GM18517 (cell line): ENCODE results near the gene PRSS48.
"Not testable (repeated sequence)": the region's sequence is repeated elsewhere in the genome, so short reads cannot be mapped to it uniquely, and the experiment has no call there.

Source experiments
- ATAC-seq: cut with Tn5 transposase; IDR thresholded peaks from one replicate; pipeline ENCODE4 v1.9.1; 2021; ENCODE audit warnings: mild to moderate bottlenecking, moderate library complexity; ENCODE audit not compliant: unreplicated experiment

The PRSS48 gene

GRCh38 chr4:151315212-151315886 lies 38.4 kb downstream of the PRSS48 start:
- ATAC-seq, result no peak

- ATAC-seq, result no peak
Measured at GRCh38 chr4:151316645-151317044, 39.7 kb downstream of the PRSS48 start.

DNA sequence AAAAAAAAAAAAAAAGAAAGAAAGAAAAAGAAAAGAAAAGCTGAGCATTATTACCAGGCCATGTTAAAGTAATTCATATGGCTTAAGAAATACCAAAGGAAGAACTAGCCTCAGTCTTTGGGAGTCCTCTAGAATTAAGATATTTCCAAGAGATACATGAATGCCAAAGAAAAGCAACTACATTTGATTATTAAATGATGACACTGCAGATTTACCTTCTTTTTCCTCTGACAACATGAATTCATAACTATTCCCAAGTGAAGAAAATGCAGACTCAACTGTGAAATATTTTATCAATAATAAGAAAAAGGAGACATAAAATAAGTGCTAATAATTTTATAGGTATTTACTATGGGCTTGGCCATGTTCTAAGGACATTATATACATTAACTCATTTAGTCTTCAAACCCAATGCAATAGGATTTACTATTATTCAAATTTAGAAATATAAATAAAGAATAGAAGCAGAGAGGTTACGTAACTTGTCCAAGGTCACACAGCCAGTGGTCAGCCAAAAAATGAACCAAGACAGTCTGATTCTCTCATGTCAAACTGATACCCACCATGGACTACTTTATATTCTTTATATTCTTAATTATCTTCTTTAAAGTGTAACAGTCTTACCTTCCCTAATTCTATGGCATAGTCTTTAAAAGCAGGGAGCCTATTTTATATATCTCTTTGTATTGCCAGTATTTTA lies 41.5 kb downstream of the PRSS48 start:
- ATAC-seq, result no peak

DNA sequence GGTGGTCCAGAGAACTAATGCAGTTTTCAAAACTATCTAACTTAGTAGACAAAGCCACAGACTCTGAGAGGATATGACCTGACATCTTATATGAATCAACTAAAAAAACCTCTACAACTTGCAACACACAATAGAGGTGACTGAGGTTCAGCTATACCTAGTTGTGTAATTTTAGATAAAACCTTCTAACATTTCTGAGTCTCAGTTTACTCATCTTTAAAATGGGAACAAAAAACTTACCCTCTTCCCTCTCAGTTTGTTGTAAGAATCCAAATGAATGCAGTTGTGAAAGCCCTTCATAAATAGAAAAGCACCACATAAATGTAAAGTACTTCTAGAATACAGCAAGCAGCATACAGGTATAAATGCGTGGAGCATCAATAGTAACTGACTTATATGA lies 42.5 kb downstream of the PRSS48 start:
- no peak for ATAC-seq

DNA sequence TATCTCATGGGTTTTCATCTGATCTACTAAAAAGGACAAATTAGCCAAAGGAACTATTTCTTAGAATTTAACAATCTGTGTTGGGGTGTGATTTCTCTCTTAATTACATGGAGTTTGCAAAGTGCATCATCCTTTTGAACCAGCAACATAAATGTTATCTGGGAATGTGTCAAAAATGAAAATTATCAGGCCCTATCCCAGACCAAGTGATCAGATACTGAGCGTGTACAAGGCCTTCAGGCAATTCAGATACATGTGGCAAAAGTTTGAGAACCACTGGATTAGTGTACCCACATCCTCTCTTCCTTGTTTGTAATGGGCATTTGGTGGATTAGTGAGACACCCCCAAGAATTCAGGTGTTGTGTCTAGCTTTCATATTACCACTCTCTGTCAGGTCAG lies 44.6 kb downstream of the PRSS48 start:
- no peak for ATAC-seq

GRCh38 chr4:151322161-151322560 lies 45.2 kb downstream of the PRSS48 start:
- ATAC-seq, result not testable (repeated sequence)

DNA sequence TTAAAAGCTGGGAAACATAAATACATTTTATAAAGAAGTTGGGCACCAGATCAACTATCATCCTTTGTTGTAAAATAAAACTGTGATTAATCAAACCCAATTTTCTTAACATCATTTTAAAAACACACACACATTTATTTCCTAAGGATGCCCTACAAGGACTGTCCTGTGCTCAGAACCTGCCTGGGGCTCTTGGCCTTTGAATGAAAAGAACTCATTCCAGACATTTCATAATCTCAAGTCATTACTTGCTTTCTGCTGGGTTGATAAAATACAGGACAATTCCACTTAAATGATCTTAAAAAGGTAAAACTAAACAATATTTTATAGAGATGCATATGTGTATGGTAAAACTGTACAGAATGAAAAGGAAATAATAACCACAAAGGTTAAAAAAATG lies 45.6 kb downstream of the PRSS48 start:
- no peak for ATAC-seq

DNA sequence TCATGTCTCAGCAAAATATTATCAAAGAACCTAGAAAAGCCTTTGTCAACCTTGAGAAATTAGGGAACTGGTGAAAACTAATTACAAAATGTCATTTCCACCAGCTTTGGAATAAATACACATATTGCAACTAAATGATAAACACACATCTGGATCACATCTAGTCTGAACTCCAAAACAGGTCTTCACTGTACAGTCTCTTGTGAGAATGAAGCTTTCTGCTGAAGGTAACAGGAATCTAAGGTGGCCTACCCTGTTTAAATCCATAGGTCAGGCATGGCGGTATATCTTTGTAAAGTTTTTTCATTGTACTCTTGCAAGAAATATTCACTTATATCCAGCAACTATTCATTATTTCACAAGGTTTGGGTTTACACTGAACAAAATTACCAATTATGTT lies 46.7 kb downstream of the PRSS48 start:
- no peak for ATAC-seq

GRCh38 chr4:151324124-151324751 lies 47.3 kb downstream of the PRSS48 start:
- no peak for ATAC-seq

GRCh38 chr4:151324752-151325110 lies 47.8 kb downstream of the PRSS48 start:
- no peak for ATAC-seq

- no peak for ATAC-seq
Measured at GRCh38 chr4:151325111-151325948, 48.4 kb downstream of the PRSS48 start, which contains the start of gene SH3D19. TSS of gene SH3D19 (minus strand) at chr4:151325605. CDS start at chr4:151325352, 253 bp downstream.

- no peak for ATAC-seq
Measured at GRCh38 chr4:151325949-151326246, 48.9 kb downstream of the PRSS48 start.

DNA sequence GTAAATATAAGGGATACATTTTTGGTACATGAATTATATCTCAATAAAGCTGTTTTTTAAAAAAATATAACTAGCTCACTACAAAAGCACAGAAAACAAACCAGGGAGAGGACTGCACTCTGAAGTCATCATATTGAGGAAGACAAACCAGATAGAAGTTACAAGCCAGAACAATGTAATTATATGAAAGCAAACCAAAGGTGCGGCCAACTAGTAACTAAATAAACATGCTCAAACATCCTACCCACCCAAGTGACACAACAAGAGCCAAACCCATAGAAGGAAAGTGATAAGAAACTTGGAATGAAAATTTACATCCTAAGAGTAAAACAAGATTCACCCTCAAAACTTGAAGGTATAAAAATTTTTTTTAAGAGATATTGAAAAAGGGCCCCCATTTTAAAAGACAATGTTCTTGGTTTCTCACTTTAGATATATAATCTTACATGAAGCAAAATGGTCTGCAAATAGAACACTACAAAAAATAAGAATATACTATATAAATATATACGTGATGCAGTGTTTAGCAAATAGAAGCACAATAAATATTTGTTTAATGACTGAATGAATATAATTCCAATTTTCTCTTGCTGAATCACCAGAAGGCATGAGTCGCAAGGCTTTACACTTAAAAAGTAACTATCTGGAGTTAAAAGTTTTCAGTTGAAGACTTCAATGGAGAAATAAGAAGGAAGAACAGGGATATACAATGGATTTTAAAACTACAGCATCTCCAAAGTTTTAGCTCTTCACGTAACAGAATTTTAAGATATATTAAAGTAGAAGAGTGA lies 52.5 kb downstream of the PRSS48 start:
- no peak for ATAC-seq

DNA sequence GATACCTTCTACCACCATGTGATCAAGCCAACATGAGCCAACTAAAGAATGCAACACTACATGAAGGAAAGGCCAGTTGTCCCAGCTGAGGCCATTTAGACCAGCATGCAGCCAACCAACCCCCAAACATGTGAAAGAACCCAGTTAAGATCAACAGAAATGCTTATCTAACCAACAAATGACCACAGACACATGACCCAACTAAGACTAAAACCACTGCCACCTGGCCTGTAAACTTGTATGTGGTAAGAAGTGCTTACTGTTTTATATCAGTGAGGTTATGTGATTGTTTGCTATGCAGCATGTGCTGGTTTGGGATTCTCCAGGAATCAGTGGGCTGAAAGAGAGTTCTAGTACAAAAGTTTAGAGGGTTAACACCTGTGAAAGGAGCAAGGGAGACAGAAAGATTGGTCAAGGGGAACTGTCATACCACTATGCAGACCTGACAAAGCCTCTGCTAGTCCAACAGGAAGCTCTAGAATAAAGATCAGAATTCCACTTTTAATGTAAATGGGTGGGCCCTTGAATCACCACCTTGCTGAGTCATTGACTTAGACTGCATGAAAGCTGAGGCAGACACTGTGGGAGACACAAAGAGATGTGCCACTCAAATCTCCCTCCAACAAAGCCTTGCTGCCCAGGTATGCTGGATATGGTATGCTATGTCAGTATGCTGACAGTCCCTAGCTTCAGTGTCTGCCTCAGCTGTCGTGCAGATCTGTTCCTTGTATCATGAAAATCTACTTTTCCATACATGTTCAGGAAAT lies 54.5 kb downstream of the PRSS48 start:
- no peak for ATAC-seq

DNA sequence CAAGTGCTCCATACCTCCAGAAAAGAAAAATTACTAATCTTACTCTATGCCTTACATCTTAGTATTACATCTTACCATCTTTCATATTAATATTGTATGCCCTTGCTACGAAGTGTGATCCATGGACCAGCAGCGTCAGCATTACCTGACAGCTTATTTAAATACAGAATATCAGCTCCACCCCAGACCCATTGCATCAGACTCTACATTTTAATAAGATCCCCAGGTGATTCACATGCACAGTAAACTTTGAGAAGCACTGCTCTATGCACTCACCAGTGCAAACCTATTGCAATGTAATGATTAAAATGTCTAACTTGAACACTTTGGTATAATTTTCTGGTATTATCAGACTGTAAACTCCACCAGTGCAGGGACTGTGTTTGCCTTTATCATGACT lies 62.5 kb downstream of the PRSS48 start:
- no peak for ATAC-seq

GRCh38 chr4:151340751-151341385 lies 63.9 kb downstream of the PRSS48 start:
- ATAC-seq, result no peak
